ENCODE measurements around the gene SNRNP200.

DNA sequence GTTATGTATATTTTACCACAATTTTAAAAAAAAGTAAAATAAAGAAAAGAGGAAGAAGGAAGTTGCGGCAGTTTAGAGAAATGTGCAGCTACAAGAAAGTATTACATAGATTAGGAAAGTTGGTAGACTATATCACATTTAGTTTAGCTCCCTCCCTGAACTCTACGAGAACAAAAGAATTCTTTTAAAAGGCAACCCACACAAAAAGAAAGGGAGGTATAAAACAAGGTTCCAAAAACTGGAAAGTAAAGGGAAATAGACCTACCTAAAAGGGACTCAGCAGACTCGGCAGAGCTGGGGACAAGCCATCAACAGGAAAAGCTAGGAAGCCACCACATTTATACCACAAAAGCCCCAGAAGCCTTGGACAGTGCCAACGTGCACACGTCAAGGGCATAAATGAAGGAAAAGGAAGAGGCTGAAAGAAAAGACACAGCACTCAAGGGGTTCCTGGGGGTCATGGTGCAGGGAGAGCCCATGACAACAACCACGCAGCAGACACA is 48.7 kb downstream of the SNRNP200 start:
- TF ChIP-seq, protein P1, sequence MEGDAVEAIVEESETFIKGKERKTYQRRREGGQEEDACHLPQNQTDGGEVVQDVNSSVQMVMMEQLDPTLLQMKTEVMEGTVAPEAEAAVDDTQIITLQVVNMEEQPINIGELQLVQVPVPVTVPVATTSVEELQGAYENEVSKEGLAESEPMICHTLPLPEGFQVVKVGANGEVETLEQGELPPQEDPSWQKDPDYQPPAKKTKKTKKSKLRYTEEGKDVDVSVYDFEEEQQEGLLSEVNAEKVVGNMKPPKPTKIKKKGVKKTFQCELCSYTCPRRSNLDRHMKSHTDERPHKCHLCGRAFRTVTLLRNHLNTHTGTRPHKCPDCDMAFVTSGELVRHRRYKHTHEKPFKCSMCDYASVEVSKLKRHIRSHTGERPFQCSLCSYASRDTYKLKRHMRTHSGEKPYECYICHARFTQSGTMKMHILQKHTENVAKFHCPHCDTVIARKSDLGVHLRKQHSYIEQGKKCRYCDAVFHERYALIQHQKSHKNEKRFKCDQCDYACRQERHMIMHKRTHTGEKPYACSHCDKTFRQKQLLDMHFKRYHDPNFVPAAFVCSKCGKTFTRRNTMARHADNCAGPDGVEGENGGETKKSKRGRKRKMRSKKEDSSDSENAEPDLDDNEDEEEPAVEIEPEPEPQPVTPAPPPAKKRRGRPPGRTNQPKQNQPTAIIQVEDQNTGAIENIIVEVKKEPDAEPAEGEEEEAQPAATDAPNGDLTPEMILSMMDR (IDR thresholded peaks at IDR 0.05) = no peak
- TF ChIP-seq POLR2A (IDR thresholded peaks at IDR 0.05; ENCODE audit: low read length) (no peak), E2F6 (IDR thresholded peaks at IDR 0.05; ENCODE audit: borderline replicate concordance, low read depth) (no peak), HOXA7 (CRISPR knock-in tag; IDR thresholded peaks at IDR 0.05) (no peak), MAX (IDR thresholded peaks at IDR 0.05) (no peak), NFE2L2 (conservative IDR thresholded peaks at IDR 0.05; ENCODE audit: low read length) (no peak), EP300 (IDR thresholded peaks at IDR 0.05) (no peak), SMC3 (IDR thresholded peaks at IDR 0.05) (no peak), FOSL2 (IDR thresholded peaks at IDR 0.05) (no peak), FOSL2 (CRISPR knock-in tag; IDR thresholded peaks at IDR 0.05) (no peak), CEBPB (IDR thresholded peaks at IDR 0.05) (no peak), RCOR1 (IDR thresholded peaks at IDR 0.05; ENCODE audit: low read depth, low read length) (no peak)
- TF ChIP-seq, protein P2, sequence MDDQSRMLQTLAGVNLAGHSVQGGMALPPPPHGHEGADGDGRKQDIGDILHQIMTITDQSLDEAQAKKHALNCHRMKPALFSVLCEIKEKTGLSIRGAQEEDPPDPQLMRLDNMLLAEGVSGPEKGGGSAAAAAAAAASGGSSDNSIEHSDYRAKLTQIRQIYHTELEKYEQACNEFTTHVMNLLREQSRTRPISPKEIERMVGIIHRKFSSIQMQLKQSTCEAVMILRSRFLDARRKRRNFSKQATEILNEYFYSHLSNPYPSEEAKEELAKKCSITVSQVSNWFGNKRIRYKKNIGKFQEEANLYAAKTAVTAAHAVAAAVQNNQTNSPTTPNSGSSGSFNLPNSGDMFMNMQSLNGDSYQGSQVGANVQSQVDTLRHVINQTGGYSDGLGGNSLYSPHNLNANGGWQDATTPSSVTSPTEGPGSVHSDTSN (IDR thresholded peaks at IDR 0.05) = no peak
- TF ChIP-seq, protein P3, sequence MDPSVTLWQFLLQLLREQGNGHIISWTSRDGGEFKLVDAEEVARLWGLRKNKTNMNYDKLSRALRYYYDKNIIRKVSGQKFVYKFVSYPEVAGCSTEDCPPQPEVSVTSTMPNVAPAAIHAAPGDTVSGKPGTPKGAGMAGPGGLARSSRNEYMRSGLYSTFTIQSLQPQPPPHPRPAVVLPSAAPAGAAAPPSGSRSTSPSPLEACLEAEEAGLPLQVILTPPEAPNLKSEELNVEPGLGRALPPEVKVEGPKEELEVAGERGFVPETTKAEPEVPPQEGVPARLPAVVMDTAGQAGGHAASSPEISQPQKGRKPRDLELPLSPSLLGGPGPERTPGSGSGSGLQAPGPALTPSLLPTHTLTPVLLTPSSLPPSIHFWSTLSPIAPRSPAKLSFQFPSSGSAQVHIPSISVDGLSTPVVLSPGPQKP (IDR thresholded peaks at IDR 0.05; ENCODE audit: low read depth, low read length) = no peak

Data from A549 (cell line).